ENCODE measurements around the gene DHCR7. TPM values are rescaled to one million over a fixed set of nuclear protein-coding genes. Genes with fewer than 3 reads are reported as not detected.
"Not testable (repeated sequence)": the region's sequence is repeated elsewhere in the genome, so short reads cannot be mapped to it uniquely, and the experiment has no call there.

Gene DHCR7
- total RNA-seq, 2 experiments from 2014 or later = 47.0 to 48.8 TPM

DNA sequence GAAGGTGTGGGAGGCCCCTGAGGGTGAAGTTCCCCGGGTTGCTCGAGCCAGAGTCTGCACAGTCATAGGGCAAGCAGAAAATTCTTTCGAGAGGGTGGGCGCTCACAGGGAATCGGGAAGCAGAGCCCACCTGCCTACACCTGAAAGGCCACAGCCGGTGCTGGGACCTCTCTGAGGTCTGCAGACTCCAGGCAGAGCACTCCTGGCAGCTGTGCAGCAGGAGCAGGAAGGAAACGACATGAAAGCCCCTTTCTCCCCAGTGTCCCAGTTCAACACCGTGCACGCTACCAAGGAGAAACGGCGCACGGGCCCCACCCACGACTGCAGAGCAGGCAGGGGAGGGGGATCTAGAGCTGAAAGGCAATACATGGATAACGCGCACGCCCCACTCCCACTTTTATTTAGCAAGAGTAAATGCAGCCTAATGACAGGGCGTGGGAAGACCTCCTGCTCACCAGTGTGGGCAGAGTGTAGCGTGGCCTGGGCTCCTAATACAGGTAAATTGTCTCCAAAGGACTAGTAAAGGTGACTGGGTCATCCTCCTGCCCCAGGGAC lies 13.5 kb downstream of the DHCR7 start:
- no peaks in the 10 kb centered on the region for H3K27me3 Mint-ChIP-seq
- ATAC-seq (ENCODE audit: low read depth) (no peak), DNase-seq (no peak)
- no peaks in the 10 kb centered on the region for H3K9me3 Mint-ChIP-seq
- peaks cover 4% of the 10 kb centered on the region for H3K36me3 Mint-ChIP-seq
- POLR2A ChIA-PET = no interaction called here
- no peak overlapping the region for H3K27ac Mint-ChIP-seq
- H3K4me3 Mint-ChIP-seq = no peak overlapping the region
- H3K4me1 Mint-ChIP-seq = no peaks in the 10 kb centered on the region

DNA sequence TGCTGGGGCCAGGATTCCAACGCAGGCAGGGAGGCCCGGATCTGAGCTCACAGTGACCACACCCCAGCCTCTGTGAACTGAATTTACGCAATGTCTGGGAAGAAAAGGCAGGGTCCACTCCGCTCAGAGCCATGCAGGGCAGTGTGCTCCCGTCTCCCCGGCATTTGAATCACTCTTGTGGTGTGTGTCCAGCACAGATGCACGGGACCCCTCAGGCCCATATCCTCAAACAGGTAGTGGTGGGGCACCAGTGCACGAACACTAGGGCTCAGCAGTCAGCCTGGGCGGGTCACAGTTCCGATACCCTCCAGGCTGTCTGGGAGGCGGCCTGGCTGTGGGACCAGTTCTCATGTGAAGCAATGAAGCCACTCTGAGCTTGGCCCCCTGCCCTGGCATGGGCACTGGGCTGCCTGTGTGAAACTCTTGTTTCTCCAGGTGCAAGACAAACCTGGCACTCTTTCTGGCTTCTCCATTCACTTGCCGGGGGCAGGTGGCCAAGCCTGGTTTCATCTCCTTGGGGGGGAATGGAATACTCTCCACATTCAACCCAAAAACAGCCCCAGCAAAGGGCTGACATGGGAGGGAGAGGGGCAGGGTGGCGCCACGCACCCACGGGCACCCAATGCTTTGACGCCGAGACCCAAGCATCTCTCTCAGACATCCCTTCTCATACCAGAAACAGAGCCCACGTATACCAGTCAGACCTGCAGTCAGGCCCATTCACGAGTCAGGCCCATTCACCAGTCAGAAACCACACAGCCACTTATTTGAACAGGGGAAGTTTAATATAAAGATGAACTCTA lies 14.3 kb downstream of the DHCR7 start:
- ATAC-seq (ENCODE audit: low read depth) = no peak

DNA sequence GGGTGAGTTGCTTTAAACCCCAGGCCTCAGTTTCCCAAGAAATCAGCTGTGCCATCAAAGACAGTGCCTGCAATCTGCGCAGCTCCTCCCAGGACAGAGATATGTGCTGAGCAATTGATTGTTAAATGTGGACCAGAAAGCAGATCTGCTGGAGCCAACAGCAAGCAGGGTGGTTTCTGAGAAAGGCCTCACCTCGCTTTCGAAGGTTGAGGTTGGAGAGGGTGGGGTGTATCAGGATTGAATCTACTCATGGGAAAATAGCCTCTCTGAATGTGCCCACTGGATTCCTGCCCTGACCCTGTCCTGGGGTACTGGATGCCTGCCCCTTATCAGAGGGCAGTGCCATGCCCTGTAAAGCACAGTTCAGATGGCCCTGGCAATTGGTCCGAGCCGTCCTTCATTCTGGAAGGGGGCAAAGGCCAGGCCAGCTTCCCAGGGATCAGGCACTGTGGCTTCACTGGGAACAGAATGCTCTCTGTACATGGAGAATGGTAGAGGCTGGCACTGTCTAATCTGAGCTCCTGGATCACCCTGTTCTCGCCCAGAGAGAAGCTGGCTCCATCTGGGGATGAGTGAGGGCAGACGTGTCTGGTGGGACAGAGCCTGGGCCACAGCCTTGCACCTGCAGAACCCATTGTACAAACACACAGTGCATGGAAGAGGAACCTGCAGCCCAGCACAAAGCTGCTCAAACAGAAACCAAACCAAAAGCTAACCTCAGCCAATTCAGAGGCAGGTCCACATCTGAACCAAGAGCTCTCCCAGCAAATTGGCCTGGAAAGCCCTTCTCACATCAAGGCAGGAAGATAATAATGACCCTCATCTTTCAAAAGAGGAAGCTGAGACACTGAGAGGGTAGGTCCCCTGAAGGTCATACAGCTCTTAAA lies 15.2 kb downstream of the DHCR7 start:
- DNase-seq (no peak), ATAC-seq (ENCODE audit: low read depth) (no peak)
- Mint-ChIP-seq H3K4me3 (no peak overlapping the region), H3K9me3 (no peaks in the 10 kb centered on the region), H3K36me3 (peaks cover 4% of the 10 kb centered on the region), H3K27ac (no peak overlapping the region), H3K4me1 (peaks cover 5% of the 10 kb centered on the region), H3K27me3 (peaks cover 2% of the 10 kb centered on the region)
- POLR2A ChIA-PET = no interaction called here

More for the DNA sequence above, 14.3 kb downstream of the DHCR7 start:
- Mint-ChIP-seq H3K4me1 (peaks cover 5% of the 10 kb centered on the region), H3K9me3 (no peaks in the 10 kb centered on the region), H3K27me3 (no peaks in the 10 kb centered on the region), H3K4me3 (no peak overlapping the region), H3K27ac (no peak overlapping the region), H3K36me3 (peaks cover 4% of the 10 kb centered on the region)
- POLR2A ChIA-PET = no interaction called here
- no peak for DNase-seq

GRCh38 chr11:71431271-71431670 lies 16.9 kb downstream of the DHCR7 start:
- no peak overlapping the region for H3K4me3 Mint-ChIP-seq
- ATAC-seq (ENCODE audit: low read depth) (no peak), DNase-seq (no peak)
- H3K36me3 Mint-ChIP-seq = peaks cover 2% of the 10 kb centered on the region
- H3K4me1 Mint-ChIP-seq = peaks cover 5% of the 10 kb centered on the region
- POLR2A ChIA-PET = no interaction called here
- no peak overlapping the region for H3K27ac Mint-ChIP-seq
- peaks cover 3% of the 10 kb centered on the region for H3K27me3 Mint-ChIP-seq
- H3K9me3 Mint-ChIP-seq = no peaks in the 10 kb centered on the region

- H3K4me3 Mint-ChIP-seq = no peak overlapping the region
- peaks cover 2% of the 10 kb centered on the region for H3K36me3 Mint-ChIP-seq
- H3K4me1 Mint-ChIP-seq = peaks cover 5% of the 10 kb centered on the region
- no peaks in the 10 kb centered on the region for H3K9me3 Mint-ChIP-seq
- no peak for ATAC-seq (ENCODE audit: low read depth)
- peaks cover 3% of the 10 kb centered on the region for H3K27me3 Mint-ChIP-seq
- no peak for DNase-seq
- POLR2A ChIA-PET = no interaction called here
- no peak overlapping the region for H3K27ac Mint-ChIP-seq
These were observed 18.0 kb downstream of the DHCR7 start for GRCh38 chr11:71430166-71430565.

DNA sequence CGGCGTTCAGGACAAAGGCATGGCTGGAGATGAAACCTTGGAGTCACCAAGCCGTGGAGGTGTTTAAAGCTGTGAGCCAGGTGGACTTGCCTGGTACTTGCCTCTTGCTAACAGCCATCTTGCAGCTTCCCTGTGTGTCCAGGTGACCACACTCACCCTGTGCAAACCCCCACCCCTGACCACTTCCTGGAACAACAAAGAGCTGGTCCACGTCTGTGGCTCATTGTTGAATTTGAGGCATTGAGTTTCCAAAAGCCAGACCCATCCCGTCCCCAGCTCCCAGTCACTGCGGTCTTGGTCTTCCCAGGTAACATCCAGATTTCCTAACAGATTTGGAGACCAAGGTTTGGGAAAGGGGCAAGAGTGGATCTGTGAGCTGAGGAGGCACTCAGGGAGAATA lies 18.5 kb downstream of the DHCR7 start:
- ATAC-seq (ENCODE audit: low read depth) = no peak
- POLR2A ChIA-PET = no interaction called here
- H3K9me3 Mint-ChIP-seq = no peaks in the 10 kb centered on the region
- H3K27me3 Mint-ChIP-seq = peaks cover 3% of the 10 kb centered on the region
- no peak for DNase-seq
- H3K4me3 Mint-ChIP-seq = no peak overlapping the region
- peaks cover 2% of the 10 kb centered on the region for H3K36me3 Mint-ChIP-seq
- H3K27ac Mint-ChIP-seq = no peak overlapping the region
- H3K4me1 Mint-ChIP-seq = peaks cover 5% of the 10 kb centered on the region

- Mint-ChIP-seq H3K36me3 (no peaks in the 10 kb centered on the region), H3K27ac (no peak overlapping the region), H3K4me1 (peaks cover 5% of the 10 kb centered on the region), H3K27me3 (peaks cover 3% of the 10 kb centered on the region), H3K9me3 (no peaks in the 10 kb centered on the region), H3K4me3 (no peak overlapping the region)
- DNase-seq (no peak), ATAC-seq (ENCODE audit: low read depth) (no peak)
- POLR2A ChIA-PET = no interaction called here
These were observed 19.2 kb downstream of the DHCR7 start for GRCh38 chr11:71428861-71429435.

GRCh38 chr11:71426413-71426812 lies 21.8 kb downstream of the DHCR7 start:
- peaks cover 3% of the 10 kb centered on the region for H3K27me3 Mint-ChIP-seq
- no peak for DNase-seq
- H3K4me3 Mint-ChIP-seq = no peak overlapping the region
- H3K36me3 Mint-ChIP-seq = no peaks in the 10 kb centered on the region
- no peaks in the 10 kb centered on the region for H3K9me3 Mint-ChIP-seq
- H3K4me1 Mint-ChIP-seq = peaks cover 5% of the 10 kb centered on the region
- POLR2A ChIA-PET = no interaction called here
- no peak overlapping the region for H3K27ac Mint-ChIP-seq
- no peak for ATAC-seq (ENCODE audit: low read depth)

DNA sequence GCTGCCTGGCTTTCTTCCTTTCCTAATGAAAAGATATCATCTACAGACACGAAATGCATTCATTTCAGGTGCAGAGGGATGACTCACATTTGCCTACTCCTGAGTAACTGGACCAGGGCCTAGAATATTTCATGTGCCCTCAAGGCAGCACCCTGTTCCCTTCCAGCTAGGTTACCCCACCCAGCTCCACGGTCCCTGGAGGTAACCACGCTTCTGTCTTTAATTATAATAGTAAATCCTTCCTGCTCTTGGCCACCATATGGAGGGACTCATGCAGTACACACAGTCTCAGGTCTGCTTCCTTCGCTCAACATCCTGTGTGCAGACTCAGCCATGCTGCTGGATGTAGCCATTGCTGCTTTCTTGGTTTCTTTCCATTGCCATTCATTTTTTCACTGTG lies 22.3 kb downstream of the DHCR7 start:
- no peaks in the 10 kb centered on the region for H3K9me3 Mint-ChIP-seq
- H3K4me1 Mint-ChIP-seq = peaks cover 5% of the 10 kb centered on the region
- POLR2A ChIA-PET = no interaction called here
- no peak overlapping the region for H3K4me3 Mint-ChIP-seq
- DNase-seq = no peak
- H3K27ac Mint-ChIP-seq = no peak overlapping the region
- H3K36me3 Mint-ChIP-seq = no peaks in the 10 kb centered on the region
- no peak for ATAC-seq (ENCODE audit: low read depth)
- peaks cover 3% of the 10 kb centered on the region for H3K27me3 Mint-ChIP-seq

- no peaks in the 10 kb centered on the region for H3K9me3 Mint-ChIP-seq
- DNase-seq = no peak
- H3K27ac Mint-ChIP-seq = no peak overlapping the region
- POLR2A ChIA-PET = no interaction called here
- H3K4me3 Mint-ChIP-seq = no peak overlapping the region
- peaks cover 5% of the 10 kb centered on the region for H3K4me1 Mint-ChIP-seq
- peaks cover 3% of the 10 kb centered on the region for H3K27me3 Mint-ChIP-seq
- H3K36me3 Mint-ChIP-seq = no peaks in the 10 kb centered on the region
- ATAC-seq (ENCODE audit: low read depth) = no peak
These were observed 22.8 kb downstream of the DHCR7 start for GRCh38 chr11:71425409-71425808.

GRCh38 chr11:71423181-71423790 lies 24.9 kb downstream of the DHCR7 start:
- Mint-ChIP-seq H3K9me3 (no peaks in the 10 kb centered on the region), H3K36me3 (no peaks in the 10 kb centered on the region), H3K27me3 (peaks cover 3% of the 10 kb centered on the region), H3K4me1 (no peaks in the 10 kb centered on the region), H3K4me3 (no peak overlapping the region), H3K27ac (no peak overlapping the region)
- no peak for ATAC-seq (ENCODE audit: low read depth)
- no peak for DNase-seq
- POLR2A ChIA-PET = no interaction called here

- H3K4me3 Mint-ChIP-seq; H3K27me3 Mint-ChIP-seq; ATAC-seq (ENCODE audit: low read depth); DNase-seq; H3K4me1 Mint-ChIP-seq; H3K27ac Mint-ChIP-seq; H3K36me3 Mint-ChIP-seq; POLR2A ChIA-PET; H3K9me3 Mint-ChIP-seq: not testable (repeated sequence)
These were observed 25.9 kb downstream of the DHCR7 start for GRCh38 chr11:71422318-71422717.

DNA sequence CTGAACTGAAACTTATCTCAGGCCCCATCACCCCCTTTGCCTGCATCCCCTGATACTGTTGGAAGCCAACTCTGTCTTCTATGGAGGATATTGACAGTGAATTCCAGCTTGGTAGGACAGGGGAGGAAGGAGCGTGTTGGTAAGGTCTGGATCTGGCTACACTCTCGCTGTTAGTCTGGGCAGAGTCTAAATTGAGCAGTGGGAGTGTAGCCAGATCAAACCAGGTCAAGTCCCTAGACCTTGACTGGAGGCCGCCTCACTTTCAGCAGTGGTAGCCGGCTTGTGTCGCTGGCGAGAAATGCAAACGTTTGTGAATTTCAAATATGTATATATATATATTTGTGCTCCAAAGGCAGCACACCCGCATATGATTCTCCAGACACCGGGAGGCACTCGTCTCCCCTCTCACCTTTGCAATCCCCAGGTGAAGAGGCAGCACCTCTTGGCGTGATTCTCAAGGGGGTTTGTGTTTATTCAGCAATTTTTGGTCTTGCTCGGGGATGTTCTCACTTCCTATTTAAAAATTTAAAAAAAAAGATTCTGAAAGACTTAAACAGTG lies 26.7 kb downstream of the DHCR7 start:
- Mint-ChIP-seq H3K4me1 (peaks cover 4% of the 10 kb centered on the region), H3K4me3 (no peak overlapping the region), H3K27ac (no peak overlapping the region), H3K36me3 (no peaks in the 10 kb centered on the region), H3K27me3 (peaks cover 3% of the 10 kb centered on the region), H3K9me3 (no peaks in the 10 kb centered on the region)
- ATAC-seq (ENCODE audit: low read depth) = no peak
- POLR2A ChIA-PET = no interaction called here
- DNase-seq = no peak
